HUES64 (cell line): Measurements from ENCODE around the gene PTPN5.
A peak's percentile ranks its signal among the peaks of the same experiment; 100 is the strongest.

Experiments
- H3K27ac ChIP-seq: 2 replicates; pipeline ENCODE4 v1.7.0; 2013; ENCODE audit warnings: low read depth, low read length, inconsistent platforms
- H3K27me3 ChIP-seq: 2 replicates; pipeline ENCODE4 v1.6.1; 2013; ENCODE audit warnings: mild to moderate bottlenecking, low read length; ENCODE audit not compliant: insufficient read depth
- H3K36me3 ChIP-seq: 2 replicates; pipeline ENCODE4 v1.6.1; 2013; ENCODE audit warnings: mild to moderate bottlenecking, low read length; ENCODE audit not compliant: insufficient read depth
- H3K4me1 ChIP-seq: 2 replicates; pipeline ENCODE4 v1.6.1; 2013; ENCODE audit warnings: mild to moderate bottlenecking, low read length, moderate library complexity; ENCODE audit not compliant: insufficient read depth
- H3K4me3 ChIP-seq: 2 replicates; pipeline ENCODE4 v1.5.1; 2013; ENCODE audit warnings: mild to moderate bottlenecking, low read length, moderate library complexity
- H3K9ac ChIP-seq: 2 replicates; pipeline ENCODE4 v1.6.1; 2013; ENCODE audit warnings: mild to moderate bottlenecking, low read depth, low read length
- H3K9me3 ChIP-seq: 2 replicates; pipeline ENCODE4 v1.6.1; 2013; ENCODE audit warnings: low read depth, low read length; ENCODE audit not compliant: insufficient read depth
- WGBS: fragments of 150-250, 120-280 bp; methylation state at CpG from one replicate; pipeline ENCODE4 v1.1.7; 2013; ENCODE audit warnings: missing lambda C conversion rate; 5-methylcytosine and 5-hydroxymethylcytosine counted together

PTPN5 gene

DNA sequence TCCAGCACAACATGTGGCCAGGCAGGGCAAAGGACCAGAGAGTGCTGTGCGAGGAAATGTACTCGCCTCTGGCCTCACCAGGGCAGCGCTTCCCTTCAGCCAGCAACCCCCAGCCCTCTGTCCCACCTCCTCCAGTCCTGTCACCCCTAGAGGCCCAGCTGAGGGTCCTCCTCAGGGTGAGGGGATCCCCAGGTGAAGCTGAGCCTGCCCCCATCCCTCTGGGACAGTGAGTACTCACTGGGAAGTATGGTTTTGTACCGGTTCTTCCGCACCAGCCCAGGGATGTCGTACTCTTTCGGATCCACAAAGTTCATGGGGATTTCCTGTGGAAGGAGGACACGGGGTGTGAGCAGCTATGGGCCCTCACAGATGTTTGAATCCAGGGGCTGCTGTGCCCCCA lies 54.0 kb downstream of the PTPN5 start:
- Histone ChIP-seq H3K4me1 (no peaks in the 10 kb centered on the region), H3K27ac (no peak overlapping the region), H3K9ac (no peak overlapping the region), H3K27me3 (no peaks in the 10 kb centered on the region), H3K9me3 (no peaks in the 10 kb centered on the region), H3K36me3 (no peaks in the 10 kb centered on the region), H3K4me3 (no peak overlapping the region)
- 92% methylated on average over 8 of the region's 8 CpGs for WGBS

DNA sequence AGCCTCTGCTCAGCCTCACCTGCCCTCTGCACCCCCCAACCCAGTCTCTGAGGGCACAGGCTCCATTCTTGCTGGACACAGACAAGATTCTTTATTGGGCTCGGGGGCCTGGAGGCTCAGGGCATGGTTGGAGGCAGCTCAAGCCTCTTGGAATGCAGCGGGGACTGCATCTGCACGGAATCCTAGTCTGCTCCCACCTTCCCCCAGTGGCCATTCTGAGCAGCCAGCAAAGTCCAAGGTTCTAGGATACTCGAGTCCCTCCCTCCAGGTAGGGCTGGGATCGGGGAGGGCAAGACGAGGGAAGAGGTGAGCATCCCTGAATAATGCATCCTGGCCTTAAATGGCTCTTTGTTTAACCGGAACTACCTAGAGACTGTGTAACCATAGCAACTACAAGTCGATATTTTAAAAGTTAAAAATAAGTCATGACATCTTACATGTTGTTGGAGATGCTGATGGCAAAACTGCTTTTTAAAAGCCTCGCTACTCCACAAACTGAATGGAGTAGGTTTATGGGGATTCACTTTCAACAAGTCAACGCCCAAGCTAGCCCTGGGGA lies 54.9 kb downstream of the PTPN5 start:
- H3K36me3 ChIP-seq = no peaks in the 10 kb centered on the region
- H3K9ac ChIP-seq = no peak overlapping the region
- 76% methylated on average over 10 of the region's 10 CpGs for WGBS
- H3K4me3 ChIP-seq = no peak overlapping the region
- no peaks in the 10 kb centered on the region for H3K4me1 ChIP-seq
- H3K27me3 ChIP-seq = no peaks in the 10 kb centered on the region
- H3K27ac ChIP-seq = no peak overlapping the region
- no peaks in the 10 kb centered on the region for H3K9me3 ChIP-seq

DNA sequence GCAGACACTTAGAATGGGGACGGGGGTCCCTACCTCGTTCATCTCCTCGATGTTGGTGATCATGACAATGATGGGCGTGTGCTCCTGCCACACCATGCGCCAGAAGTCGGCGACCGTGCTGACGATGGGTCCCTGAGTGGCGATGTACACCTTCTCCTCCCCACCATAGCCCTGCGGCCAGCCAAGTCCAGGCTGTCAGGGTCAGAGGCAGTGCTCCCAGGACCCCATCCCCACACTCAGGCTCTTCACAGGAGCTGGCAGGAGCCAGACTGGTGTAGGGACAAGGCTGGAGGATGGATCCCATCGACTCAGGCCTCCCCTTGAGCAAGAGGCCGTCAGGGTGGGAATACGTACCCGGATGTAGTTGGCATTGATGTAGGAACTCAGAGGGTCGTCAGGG lies 58.4 kb downstream of the PTPN5 start:
- no peak overlapping the region for H3K4me3 ChIP-seq
- no peaks in the 10 kb centered on the region for H3K4me1 ChIP-seq
- no peaks in the 10 kb centered on the region for H3K36me3 ChIP-seq
- H3K27me3 ChIP-seq = no peaks in the 10 kb centered on the region
- H3K9ac ChIP-seq = no peak overlapping the region
- H3K27ac ChIP-seq = no peak overlapping the region
- WGBS = 94% methylated on average over 16 of the region's 16 CpGs
- no peaks in the 10 kb centered on the region for H3K9me3 ChIP-seq

DNA sequence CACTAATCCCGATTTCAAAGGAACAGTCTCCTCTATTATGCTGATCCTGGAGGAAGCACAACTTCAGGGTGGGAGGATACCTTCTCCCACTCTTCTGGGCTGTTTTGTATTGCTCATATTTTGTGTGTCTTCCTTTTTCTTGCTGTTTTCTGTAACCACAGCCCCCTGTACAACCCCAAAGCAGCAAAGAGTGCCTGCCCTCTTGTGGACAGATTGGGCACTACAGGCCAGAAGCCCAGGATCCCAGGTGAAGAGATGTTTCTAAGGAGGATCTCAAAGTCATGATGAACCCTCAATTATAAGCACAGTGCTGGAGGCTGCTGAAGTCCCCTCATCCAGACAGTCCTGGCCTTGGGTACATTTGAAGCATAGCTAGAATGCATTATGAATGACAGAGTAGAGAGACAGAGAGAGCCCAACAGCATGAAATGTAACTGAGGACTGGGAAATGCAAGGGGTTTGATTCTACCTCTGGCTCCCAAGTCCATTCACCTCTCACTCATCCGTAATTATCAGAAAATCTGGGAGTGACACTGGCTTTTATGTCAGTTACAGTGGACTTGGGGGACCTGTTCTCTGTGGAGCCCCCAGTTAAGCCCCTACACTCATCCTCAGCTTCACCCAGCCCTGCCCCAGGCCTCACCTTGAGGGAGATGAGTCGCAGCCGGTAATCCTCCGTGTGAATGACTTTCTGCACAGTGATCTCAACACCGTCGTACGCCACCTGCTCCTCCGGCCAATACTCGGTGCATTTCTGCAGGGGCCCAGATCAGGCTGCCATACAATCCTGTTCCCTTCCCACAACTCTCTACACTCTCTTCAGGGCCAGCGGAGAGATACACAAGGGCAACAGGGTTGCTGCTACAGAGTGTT lies 59.4 kb downstream of the PTPN5 start:
- H3K4me1 ChIP-seq = peaks cover 3% of the 10 kb centered on the region; the same call in 1 of the 2 replicates
- no peak overlapping the region for H3K27ac ChIP-seq
- WGBS = 82% methylated on average over 11 of the region's 11 CpGs
- H3K27me3 ChIP-seq = no peaks in the 10 kb centered on the region
- no peak overlapping the region for H3K4me3 ChIP-seq
- H3K9ac ChIP-seq = no peak overlapping the region
- no peaks in the 10 kb centered on the region for H3K36me3 ChIP-seq
- no peaks in the 10 kb centered on the region for H3K9me3 ChIP-seq

DNA sequence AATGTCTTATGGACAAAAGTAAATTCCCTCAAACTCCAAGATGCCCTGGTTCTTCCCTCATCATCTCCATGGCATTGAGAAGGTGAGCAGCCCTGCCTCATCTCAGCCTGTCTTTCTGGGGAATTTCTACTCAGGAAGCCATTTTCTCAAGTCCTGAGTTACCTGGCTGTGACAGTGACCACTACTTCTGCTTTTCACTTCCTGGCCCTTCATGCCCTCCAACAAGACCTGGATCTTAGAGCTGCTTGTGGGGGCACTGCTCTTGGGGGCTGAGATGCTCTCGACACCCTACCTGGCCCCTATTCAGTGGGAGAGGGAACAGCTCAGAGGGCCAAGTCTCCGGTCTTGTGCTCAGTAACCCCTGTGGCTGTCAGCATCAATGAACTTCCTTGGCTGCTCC lies 60.2 kb downstream of the PTPN5 start:
- no peak overlapping the region for H3K9ac ChIP-seq
- 86% methylated on average over 2 of the region's 2 CpGs for WGBS
- H3K27me3 ChIP-seq = no peaks in the 10 kb centered on the region
- H3K36me3 ChIP-seq = no peaks in the 10 kb centered on the region
- H3K27ac ChIP-seq = no peak overlapping the region
- H3K9me3 ChIP-seq = no peaks in the 10 kb centered on the region
- H3K4me3 ChIP-seq = no peak overlapping the region
- H3K4me1 ChIP-seq = peaks cover 3% of the 10 kb centered on the region

DNA sequence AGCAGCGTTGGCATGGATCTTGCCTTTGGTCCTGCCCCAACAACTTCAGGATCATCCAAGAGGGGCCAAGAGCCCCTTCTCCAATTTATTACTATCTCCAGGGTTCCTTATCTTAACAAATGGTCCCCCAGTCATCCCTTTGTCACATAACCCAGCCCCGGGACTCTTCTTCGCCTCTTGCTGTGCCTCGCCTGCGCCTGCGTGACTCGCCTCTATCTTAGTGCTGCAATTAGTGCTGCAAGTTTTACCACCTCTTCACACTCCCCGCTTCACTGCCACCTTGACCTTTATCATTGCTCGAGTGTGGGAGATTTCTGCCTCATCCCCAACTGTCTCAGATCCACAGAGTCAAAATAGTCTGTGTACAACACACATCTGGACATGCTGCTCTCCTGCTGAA lies 61.6 kb downstream of the PTPN5 start:
- Histone ChIP-seq H3K4me1 (peaks cover 7% of the 10 kb centered on the region), H3K36me3 (no peaks in the 10 kb centered on the region), H3K9me3 (no peaks in the 10 kb centered on the region), H3K4me3 (no peak overlapping the region), H3K27ac (no peak overlapping the region), H3K9ac (no peak overlapping the region), H3K27me3 (no peaks in the 10 kb centered on the region)
- 93% methylated on average over 9 of the region's 9 CpGs for WGBS

DNA sequence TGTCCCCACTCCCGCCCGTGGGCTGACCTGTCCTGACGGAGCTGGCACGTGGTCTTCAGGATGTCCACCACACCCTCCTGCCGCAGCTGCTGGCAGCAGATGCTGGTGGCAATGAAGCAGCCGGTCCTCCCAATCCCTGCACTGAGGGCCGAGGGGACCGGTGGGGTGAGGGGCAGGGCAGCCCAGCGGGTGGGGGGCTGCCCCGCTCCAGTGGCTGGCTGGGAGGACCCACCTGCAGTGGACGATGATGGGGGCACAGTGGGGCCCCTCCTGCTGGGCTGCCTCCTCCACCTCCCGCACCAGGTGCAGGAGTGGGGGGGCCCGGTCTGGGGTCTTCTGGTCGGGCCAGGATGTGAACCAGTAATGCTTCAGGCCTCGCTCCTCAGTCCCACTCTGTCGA lies 62.2 kb downstream of the PTPN5 start:
- H3K27me3 ChIP-seq = no peaks in the 10 kb centered on the region
- H3K36me3 ChIP-seq = no peaks in the 10 kb centered on the region
- peaks cover 7% of the 10 kb centered on the region for H3K4me1 ChIP-seq
- WGBS = 91% methylated on average over 16 of the region's 16 CpGs
- H3K9ac ChIP-seq = no peak overlapping the region
- H3K27ac ChIP-seq = no peak overlapping the region
- H3K4me3 ChIP-seq = no peak overlapping the region
- no peaks in the 10 kb centered on the region for H3K9me3 ChIP-seq

DNA sequence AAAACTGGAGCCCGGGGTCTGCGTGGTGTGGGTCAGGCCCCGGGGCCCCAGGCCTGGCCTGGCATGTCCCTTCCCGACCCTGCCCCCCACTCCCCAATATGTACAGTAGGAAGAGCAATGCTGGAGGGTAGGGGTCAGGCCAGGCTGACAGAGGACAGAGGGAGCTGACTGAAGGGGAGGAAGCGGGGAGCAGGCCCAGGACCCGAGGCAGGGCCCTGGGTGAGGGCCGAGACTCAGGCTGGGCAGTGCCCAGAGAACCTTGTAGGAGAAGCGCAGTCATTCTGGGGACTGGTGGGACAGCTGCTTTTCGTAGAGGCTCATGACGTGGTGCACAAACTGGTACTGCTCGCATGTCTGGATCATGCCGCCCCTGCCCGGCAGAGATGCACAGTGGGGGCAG lies 62.9 kb downstream of the PTPN5 start:
- H3K36me3 ChIP-seq = no peaks in the 10 kb centered on the region
- 95% methylated on average over 12 of the region's 13 CpGs for WGBS

DNA sequence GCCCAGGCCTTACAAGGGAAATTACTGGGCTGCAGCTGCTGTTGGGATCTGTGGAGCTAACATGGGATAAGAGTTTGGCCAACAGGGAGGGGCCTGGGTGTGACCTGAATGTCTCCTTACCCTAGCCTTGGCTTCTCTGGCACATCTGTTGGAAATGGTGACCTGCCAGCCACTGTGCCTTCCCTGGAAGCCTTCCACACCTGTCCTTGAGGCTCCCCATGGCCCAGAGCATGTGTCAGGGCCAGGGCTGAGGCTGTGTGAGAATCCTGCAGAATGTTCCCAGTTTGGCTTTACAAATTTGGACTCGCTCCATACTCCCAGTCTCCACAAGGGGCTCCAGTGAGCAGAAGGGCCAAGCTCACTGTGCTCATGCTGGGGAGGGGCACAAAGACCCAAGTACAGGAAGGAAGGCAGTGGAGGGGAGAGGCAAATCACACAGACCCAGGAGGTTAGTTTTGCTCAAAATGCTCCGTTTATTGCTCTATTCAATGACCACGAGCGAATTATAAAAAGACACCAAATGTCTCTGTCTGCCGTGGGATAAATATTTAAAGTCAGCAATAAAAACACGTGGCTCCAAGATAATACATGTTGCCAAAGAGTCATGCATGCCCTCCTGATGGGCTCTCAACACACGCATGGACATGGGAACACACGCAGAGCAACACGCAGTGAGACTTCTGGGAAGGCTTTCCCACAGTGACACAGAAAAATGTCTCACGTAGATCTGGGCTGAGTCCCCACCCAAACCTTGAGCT lies 63.9 kb downstream of the PTPN5 start:
- no peaks in the 10 kb centered on the region for H3K36me3 ChIP-seq
- WGBS = 60% methylated on average over 10 of the region's 10 CpGs

More for the DNA sequence above, 62.9 kb downstream of the PTPN5 start:
- H3K9me3 ChIP-seq = no peaks in the 10 kb centered on the region
- H3K4me1 ChIP-seq = peaks cover 7% of the 10 kb centered on the region
- H3K27me3 ChIP-seq = no peaks in the 10 kb centered on the region
- H3K9ac ChIP-seq = no peak overlapping the region
- no peak overlapping the region for H3K27ac ChIP-seq
- no peak overlapping the region for H3K4me3 ChIP-seq

DNA sequence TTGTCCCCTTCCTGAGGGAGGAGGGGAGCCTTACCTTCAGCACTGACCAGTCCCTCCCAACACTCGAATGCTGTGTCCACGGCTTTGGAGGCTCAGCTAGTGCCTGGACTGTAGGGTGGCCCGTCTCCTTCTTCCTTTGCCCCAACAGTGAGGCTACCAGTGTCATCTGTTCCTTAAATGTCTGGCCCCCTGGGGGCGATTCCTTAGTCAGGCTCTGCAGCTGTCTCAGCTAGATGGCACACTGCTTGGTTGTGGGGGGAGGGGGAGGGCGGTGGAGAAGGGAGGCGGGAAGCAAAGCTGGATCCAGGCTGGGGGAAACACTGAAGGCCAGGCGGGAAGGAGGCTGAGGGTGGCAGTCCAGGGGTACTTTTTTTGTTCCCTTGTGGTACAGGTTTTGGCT lies 65.6 kb downstream of the PTPN5 start, which contains the start of gene IGSF22:
Gene IGSF22 (minus strand): TSS at position 149 of the 400 bp plus-strand sequence. CDS start 1,952 bp downstream, outside the sequence.
- Histone ChIP-seq H3K9me3 (no peaks in the 10 kb centered on the region), H3K4me1 (peaks cover 7% of the 10 kb centered on the region), H3K4me3 (0 out of 2 replicates have a peak within 1 kb of the TSS, but pooled peaks have one; percentile 26), H3K36me3 (no peaks in the 10 kb centered on the region), H3K27ac (no peak within 1 kb of the TSS), H3K9ac (no peak within 1 kb of the TSS), H3K27me3 (no peaks in the 10 kb centered on the region)
- WGBS = 38% methylated on average over 7 of the region's 7 CpGs

More for the DNA sequence above, 63.9 kb downstream of the PTPN5 start:
- no peaks in the 10 kb centered on the region for H3K9me3 ChIP-seq
- no peak overlapping the region for H3K27ac ChIP-seq
- peaks cover 7% of the 10 kb centered on the region for H3K4me1 ChIP-seq
- H3K9ac ChIP-seq = no peak overlapping the region
- H3K4me3 ChIP-seq = no peak overlapping the region
- no peaks in the 10 kb centered on the region for H3K27me3 ChIP-seq

DNA sequence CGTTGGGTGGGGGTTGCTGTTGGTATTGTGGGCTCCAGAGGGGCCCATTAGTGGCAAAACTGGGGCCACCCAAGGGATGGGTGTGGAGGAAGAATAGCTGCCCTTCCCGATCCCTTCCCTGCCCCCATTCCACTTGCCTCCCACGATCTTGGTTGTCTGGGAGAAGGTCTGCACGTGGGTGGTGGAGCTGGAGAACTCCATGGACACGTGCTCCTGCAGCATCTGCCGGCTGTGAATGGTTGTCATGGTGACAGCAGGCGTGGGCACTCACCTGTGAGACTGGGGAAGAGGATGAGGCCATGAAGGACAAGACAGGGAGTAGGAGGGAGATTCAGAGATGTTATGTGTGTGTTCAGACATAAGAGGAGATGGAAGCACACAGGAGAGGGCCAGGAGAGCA lies 67.6 kb downstream of the PTPN5 start:
- peaks cover 7% of the 10 kb centered on the region for H3K4me1 ChIP-seq
- H3K27ac ChIP-seq = no peak overlapping the region
- no peaks in the 10 kb centered on the region for H3K9me3 ChIP-seq
- no peak overlapping the region for H3K9ac ChIP-seq
- H3K27me3 ChIP-seq = peaks cover 6% of the 10 kb centered on the region; the same call in 1 of the 2 replicates
- WGBS = 58% methylated on average over 7 of the region's 7 CpGs
- H3K36me3 ChIP-seq = no peaks in the 10 kb centered on the region
- no peak overlapping the region for H3K4me3 ChIP-seq
